HCT116 (cell line): ENCODE measurements around the gene RNF130. TPM values are rescaled to one million over a fixed set of nuclear protein-coding genes. Genes with fewer than 3 reads are reported as not detected.

ENCODE experiments used
- ATAC-seq: fragments of 200-7000 bp; cut with Tn5 transposase; 2 replicates; pipeline ENCODE4 v1.9.1; 2020; ENCODE audit warnings: mild to moderate bottlenecking, moderate library complexity
- BruUV-seq: library from RNA; stranded (reverse); fragments of 400-500 nt; replicated peaks from 2 replicates; lab custom pipeline; 2021; lab: Mats Ljungman, UMichigan
- CTCF ChIA-PET: fragments of 300-600 bp; sonication (Branson Sonifier 250); formaldehyde crosslinking; loops from one replicate; lab custom pipeline; 2021; ENCODE audit warnings: antibody characterized with exemption; lab: Charles Lee
- POLR2A ChIA-PET: fragments of 300-600, 350-600 bp; sonication (Branson Sonifier 250); formaldehyde crosslinking; loops from one replicate; lab custom pipeline; 2021; ENCODE audit warnings: antibody characterized with exemption; lab: Charles Lee
- RAD21 ChIA-PET, 2 experiments: fragments of 300-600 bp; sonication (Branson Sonifier 250); formaldehyde crosslinking; loops; one replicate each; lab custom pipeline; 2023; ENCODE audit warnings: low total read pairs in 2 of 2; ENCODE audit not compliant: uncharacterized antibody in 2 of 2, unreplicated experiment in 2 of 2, low non-redundant PET in 1 of 2; lab: Charles Lee
- DNase-seq: peaks from one replicate; pipeline ENCODE4 v3.0.0-alpha.2; 2010; ENCODE audit warnings: low read depth, low spot score
- H2AFZ ChIP-seq: fragments of 200-600 bp; shearing (Covaris generic), sonication (generic); 2 replicates; pipeline ENCODE4 v1.6.1; 2017; ENCODE audit warnings: low read depth, mixed run types, mixed read lengths, antibody characterized with exemption, low read length; ENCODE audit not compliant: poor library complexity, severe bottlenecking
- H3K27ac ChIP-seq: 2 replicates; pipeline ENCODE4 v1.5.1; 2012; ENCODE audit warnings: low read depth, low read length
- H3K27me3 ChIP-seq: fragments of 200-600 bp; sonication (generic); 2 replicates; pipeline ENCODE4 v1.6.1; 2016; ENCODE audit warnings: mixed run types, low read length, mixed read lengths; ENCODE audit not compliant: insufficient read depth
- H3K36me3 ChIP-seq, 2 experiments: fragments of 200-500 bp in 1 of 2; fragments of 200-600 bp in 1 of 2; sonication (Bioruptor generic) in 1 of 2; sonication (generic) in 1 of 2; 2 replicates each; pipeline versions ENCODE4 v1.5.1 to v1.6.1; 2014 to 2016; ENCODE audit warnings: low read length in 2 of 2, inconsistent platforms in 1 of 2, mixed read lengths in 1 of 2, mixed run types in 1 of 2; ENCODE audit not compliant: insufficient read depth in 2 of 2, control insufficient read depth in 1 of 2
- H3K4me1 ChIP-seq, 2 experiments: fragments of 200-600 bp in 1 of 2; sonication (generic) in 1 of 2; 2 replicates each; pipeline versions ENCODE4 v1.5.1 to v1.6.1; 2012 to 2017; ENCODE audit warnings: low read length in 2 of 2, inconsistent platforms in 1 of 2, mild to moderate bottlenecking in 1 of 2, mixed read lengths in 1 of 2, mixed run types in 1 of 2, moderate library complexity in 1 of 2; ENCODE audit not compliant: insufficient read depth in 2 of 2, control insufficient read depth in 1 of 2
- H3K4me2 ChIP-seq: fragments of 200-600 bp; sonication (generic); 2 replicates; pipeline ENCODE4 v1.6.1; 2017; ENCODE audit warnings: mixed run types, low read length, mixed read lengths
- H3K4me3 ChIP-seq, 2 experiments: fragments of 200-600 bp in 1 of 2; sonication (generic) in 1 of 2; replicated peaks in 1 of 2; 2 replicates each; pipeline ENCODE4 v1.5.1; 2011 to 2016; ENCODE audit warnings: low read length in 2 of 2, control low read depth in 1 of 2, low read depth in 1 of 2, mild to moderate bottlenecking in 1 of 2, mixed read lengths in 1 of 2, mixed run types in 1 of 2
- H3K79me2 ChIP-seq: fragments of 200-600 bp; sonication (generic); 2 replicates; pipeline ENCODE4 v1.6.1; 2017; ENCODE audit warnings: mild to moderate bottlenecking, mixed run types, low read length, moderate library complexity, mixed read lengths; ENCODE audit not compliant: insufficient read depth
- H3K9ac ChIP-seq: fragments of 200-600 bp; sonication (generic); 2 replicates; pipeline ENCODE4 v1.6.1; 2016; ENCODE audit warnings: low read length, mixed read lengths
- H3K9me2 ChIP-seq: fragments of 200-600 bp; sonication (generic), shearing (Covaris generic); 2 replicates; pipeline ENCODE4 v1.6.1; 2017; ENCODE audit warnings: mixed run types, mild to moderate bottlenecking, moderate library complexity; ENCODE audit not compliant: insufficient read depth
- H3K9me3 ChIP-seq, 2 experiments: fragments of 200-500 bp in 1 of 2; fragments of 200-600 bp in 1 of 2; sonication (Bioruptor generic) in 1 of 2; sonication (generic) in 1 of 2; 2 replicates each; pipeline ENCODE4 v1.6.1; 2014 to 2017; ENCODE audit warnings: low read length in 2 of 2, mixed read lengths in 2 of 2, inconsistent platforms in 1 of 2, low read depth in 1 of 2, mild to moderate bottlenecking in 1 of 2, mixed run types in 1 of 2, moderate library complexity in 1 of 2; ENCODE audit not compliant: control insufficient read depth in 1 of 2, insufficient read depth in 1 of 2
- H4K20me1 ChIP-seq: fragments of 200-600 bp; sonication (generic), shearing (Covaris generic); 2 replicates; pipeline ENCODE4 v1.6.1; 2017; ENCODE audit warnings: mixed run types, mild to moderate bottlenecking, moderate library complexity; ENCODE audit not compliant: insufficient read depth
- CTCF ChIP-seq, 3 experiments: fragments of 200-600 bp in 1 of 3; sonication (generic) in 1 of 3; IDR thresholded peaks in 2 of 3; conservative IDR thresholded peaks in 1 of 3; 2 replicates each; pipeline ENCODE4 v1.5.1; 2012 to 2017; ENCODE audit warnings: low read depth in 2 of 3, low read length in 2 of 3, antibody characterized with exemption in 1 of 3, borderline replicate concordance in 1 of 3, control low read depth in 1 of 3, mild to moderate bottlenecking in 1 of 3, mixed read lengths in 1 of 3, mixed run types in 1 of 3, moderate library complexity in 1 of 3; ENCODE audit not compliant: insufficient read depth in 1 of 3
- EZH2phosphoT487 ChIP-seq: fragments of 200-600 bp; IDR thresholded peaks from 2 replicates; pipeline ENCODE4 v1.6.1; 2018; ENCODE audit warnings: antibody characterized with exemption, borderline replicate concordance
- JUND ChIP-seq: IDR thresholded peaks from 2 replicates; pipeline ENCODE4 v1.6.1; 2012
- POLR2AphosphoS5 ChIP-seq: IDR thresholded peaks from 2 replicates; pipeline ENCODE4 v1.6.1; 2011; ENCODE audit warnings: mild to moderate bottlenecking, low read depth, low read length, moderate library complexity
- REST ChIP-seq: IDR thresholded peaks from 2 replicates; pipeline ENCODE4 v1.6.1; 2012; ENCODE audit warnings: low read depth
- SP1 ChIP-seq: IDR thresholded peaks from 2 replicates; pipeline ENCODE4 v1.6.1; 2012; ENCODE audit warnings: low read depth
- TCF7L2 ChIP-seq: IDR thresholded peaks from 2 replicates; pipeline ENCODE4 v1.7.0; 2011; ENCODE audit warnings: borderline replicate concordance, inconsistent platforms; ENCODE audit not compliant: insufficient read depth, insufficient read length; ENCODE audit errors: extremely low read depth
- YY1 ChIP-seq: IDR thresholded peaks from 2 replicates; pipeline ENCODE4 v1.6.1; 2011; ENCODE audit warnings: low read length, low read depth, moderate library complexity, mild to moderate bottlenecking; ENCODE audit not compliant: insufficient replicate concordance; ENCODE audit errors: extremely low read depth
- intact Hi-C: fragments of 100-400 bp; cut with micrococcal nuclease; formaldehyde crosslinking; loops from 2 replicates; pipeline ENCODE4 v1.10.0; 2022
- total RNA-seq: library from RNA; stranded (reverse); gene quantifications from one replicate; pipeline ENCODE4 v1.2.1, GENCODE V29; 2021; ENCODE audit not compliant: unreplicated experiment

RNF130 gene
- total RNA-seq, 1 experiment from 2014 or later, result 34.9 TPM

- intact Hi-C loops, result loop anchor here (10.0 kb wide), 1 partner anchor 178 kb away; the partner anchor contains the start of gene TBC1D9B
- ATAC-seq, result no peak
Measured at GRCh38 chr5:180082633-180083420, 11.3 kb upstream of the RNF130 start.

GRCh38 chr5:180081481-180081880 is 9.9 kb upstream of the RNF130 start:
- no peaks in the 10 kb centered on the region for H3K27me3 ChIP-seq
- H3K36me3 ChIP-seq, result no peaks in the 10 kb centered on the region
- H4K20me1 ChIP-seq, result no peaks in the 10 kb centered on the region
- DNase-seq (no peak), ATAC-seq (no peak)
- intact Hi-C loops, result loop anchor here (10.0 kb wide), 1 partner anchor 177 kb away; the partner anchor contains the start of gene TBC1D9B
- CTCF ChIA-PET, result no interaction called here
- H2AFZ ChIP-seq, result no peak overlapping the region
- H3K27ac ChIP-seq, result no peak overlapping the region
- no peak overlapping the region for H3K4me3 ChIP-seq
- no peak overlapping the region for H3K4me2 ChIP-seq
- TF ChIP-seq CTCF (IDR thresholded peaks at IDR 0.05 in 2 of 3, conservative IDR thresholded peaks at IDR 0.05 in 1 of 3; ENCODE audit: borderline replicate concordance in 1 of 3, insufficient read depth in 1 of 3, low read depth in 2 of 3, low read length in 2 of 3), result no peak
- no peak for TF ChIP-seq REST
- H3K79me2 ChIP-seq, result no peaks in the 10 kb centered on the region
- BruUV-seq, result no TSS peak
- POLR2A ChIA-PET, result no interaction called here
- no peak overlapping the region for H3K9ac ChIP-seq
- RAD21 ChIA-PET, result no interaction called here
- no peaks in the 10 kb centered on the region for H3K9me2 ChIP-seq
- peaks cover 8 to 10% of the 10 kb centered on the region in 2 experiments; a peak in 2 of 4 replicates for H3K4me1 ChIP-seq
- no peaks in the 10 kb centered on the region for H3K9me3 ChIP-seq

More at GRCh38 chr5:180082633-180083420, 11.3 kb upstream of the RNF130 start:
- Histone ChIP-seq H4K20me1 (no peaks in the 10 kb centered on the region), H3K9ac (no peak overlapping the region), H2AFZ (no peak overlapping the region), H3K4me2 (no peak overlapping the region), H3K4me3 (no peak overlapping the region), H3K9me2 (no peaks in the 10 kb centered on the region), H3K4me1 (peaks cover 8 to 10% of the 10 kb centered on the region in 2 experiments; a peak in 2 of 4 replicates), H3K36me3 (no peaks in the 10 kb centered on the region), H3K27me3 (no peaks in the 10 kb centered on the region), H3K79me2 (no peaks in the 10 kb centered on the region), H3K9me3 (no peaks in the 10 kb centered on the region), H3K27ac (no peak overlapping the region)
- BruUV-seq, result no TSS peak
- ChIA-PET CTCF (no interaction called here), RAD21 (no interaction called here), POLR2A (no interaction called here)
- no peak for TF ChIP-seq YY1
- no peak for TF ChIP-seq TCF7L2
- no peak for TF ChIP-seq SP1
- TF ChIP-seq EZH2phosphoT487, result no peak
- no peak for TF ChIP-seq POLR2AphosphoS5
- no peak for TF ChIP-seq JUND
- DNase-seq, result no peak
